Smooth muscle cell (in vitro differentiated cells): ENCODE measurements around the gene SLC35D1. TPM values are rescaled to one million over a fixed set of nuclear protein-coding genes. Genes with fewer than 3 reads are reported as not detected.

Experiments
- DNase-seq: peaks from one replicate; lab custom pipeline; 2025; ENCODE audit not compliant: unreplicated experiment; lab: John Stamatoyannopoulos, UW
- H2AFZ ChIP-seq: fragments of 200-600 bp; sonication (generic); 2 replicates; pipeline ENCODE4 v1.6.0; 2016; ENCODE audit warnings: antibody characterized with exemption, low read depth, mild to moderate bottlenecking
- H3F3A ChIP-seq: fragments of 200-600 bp; sonication (generic); 2 replicates; pipeline ENCODE4 v1.6.0; 2017; ENCODE audit warnings: antibody characterized with exemption, low read depth
- H3K27ac ChIP-seq: fragments of 200-600 bp; sonication (generic); 2 replicates; pipeline ENCODE4 v1.5.1; 2016; ENCODE audit warnings: low read depth, mild to moderate bottlenecking
- H3K27me3 ChIP-seq: fragments of 200-600 bp; sonication (generic); 2 replicates; pipeline ENCODE4 v1.6.1; 2016; ENCODE audit warnings: low read depth, mild to moderate bottlenecking
- H3K36me3 ChIP-seq: fragments of 200-600 bp; sonication (generic); 2 replicates; pipeline ENCODE4 v1.5.1; 2016; ENCODE audit warnings: low read depth
- H3K4me1 ChIP-seq: fragments of 200-600 bp; sonication (generic); 2 replicates; pipeline ENCODE4 v1.5.1; 2016; ENCODE audit warnings: low read depth
- H3K4me2 ChIP-seq: fragments of 200-600 bp; sonication (generic); 2 replicates; pipeline ENCODE4 v1.6.0; 2016; ENCODE audit warnings: mild to moderate bottlenecking
- H3K4me3 ChIP-seq: fragments of 200-600 bp; sonication (generic); 2 replicates; pipeline ENCODE4 v1.5.1; 2016; ENCODE audit warnings: mild to moderate bottlenecking
- H3K79me2 ChIP-seq: fragments of 200-600 bp; sonication (generic); 2 replicates; pipeline ENCODE4 v1.6.0; 2016; ENCODE audit warnings: low read depth, mild to moderate bottlenecking
- H3K9ac ChIP-seq: fragments of 200-600 bp; sonication (generic); 2 replicates; pipeline ENCODE4 v1.6.0; 2016; ENCODE audit warnings: low read depth
- H3K9me3 ChIP-seq: fragments of 200-600 bp; sonication (generic); replicated peaks from 2 replicates; pipeline ENCODE4 v1.5.1; 2016; ENCODE audit warnings: low read depth
- H4K20me1 ChIP-seq: fragments of 200-600 bp; sonication (generic); 2 replicates; pipeline ENCODE4 v1.6.0; 2016; ENCODE audit warnings: low read depth
- CTCF ChIP-seq: fragments of 200-600 bp; sonication (generic); IDR thresholded peaks from 2 replicates; pipeline ENCODE4 v1.5.1; 2017; ENCODE audit warnings: borderline replicate concordance, mild to moderate bottlenecking, antibody characterized with exemption; ENCODE audit not compliant: insufficient read depth, poor library complexity, severe bottlenecking
- WGBS: methylation state at CpG from one replicate; pipeline ENCODE4 v1.1.7; 2016; ENCODE audit warnings: low lambda C conversion rate; 5-methylcytosine and 5-hydroxymethylcytosine counted together
- polyA plus RNA-seq: library from polyadenylated mRNA; unstranded; fragments of >200 nt; fragmentation: Nextera tagmentation; extraction: Ambion mirVana; gene quantifications from 2 replicates; pipeline ENCODE4 v1.2.1, GENCODE V29; 2016
- total RNA-seq: library from RNA; depleted of rRNA; stranded (reverse); fragments of >200 nt; gene quantifications from 2 replicates; pipeline ENCODE4 v1.2.3, GENCODE V29; 2014

SLC35D1 gene
- total and polyA plus RNA-seq, 2 experiments from 2014 or later = 13.3 to 28.2 TPM

DNA sequence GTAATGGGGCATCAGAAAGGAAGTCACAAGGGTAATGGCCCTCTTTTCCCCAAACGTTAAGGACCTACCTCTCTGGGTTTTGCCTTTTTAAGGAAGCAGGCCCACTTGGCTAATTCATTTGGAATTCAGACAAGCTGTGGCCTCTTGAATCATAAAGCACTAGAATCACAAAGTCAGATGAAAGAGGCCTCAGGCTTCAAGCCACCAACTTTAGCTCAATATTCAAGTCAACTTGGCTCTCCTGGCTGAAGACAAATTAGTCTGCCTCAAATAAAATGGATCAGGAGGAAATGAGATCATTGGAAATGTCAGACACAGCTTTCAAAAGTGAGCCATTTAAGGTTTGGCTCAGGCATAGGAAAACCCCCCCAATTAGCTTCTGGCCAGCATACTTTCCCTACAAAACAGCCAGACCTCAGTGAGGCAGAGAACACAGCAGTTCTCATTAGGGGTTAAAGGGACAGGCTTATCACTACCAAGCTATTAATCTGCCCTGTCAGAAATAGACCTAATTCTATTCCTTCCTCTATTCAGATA is 34.3 kb downstream of the SLC35D1 start:
- peak overlapping the region; percentile 67 for H3K4me2 ChIP-seq
- H3K79me2 ChIP-seq = peaks cover 14% of the 10 kb centered on the region
- WGBS = 4% methylated on average over 1 of the region's 1 CpG
- peak overlapping the region; percentile 90 for H3K27ac ChIP-seq
- TF ChIP-seq CTCF = no peak
- peak overlapping the region; percentile 10 for H3K9ac ChIP-seq
- no peak for DNase-seq
- H3K27me3 ChIP-seq = no peaks in the 10 kb centered on the region
- peaks cover 35% of the 10 kb centered on the region for H3K4me1 ChIP-seq
- H3K36me3 ChIP-seq = no peaks in the 10 kb centered on the region
- H3K4me3 ChIP-seq = no peak overlapping the region
- no peak overlapping the region for H2AFZ ChIP-seq
- H3F3A ChIP-seq = peaks cover 47% of the 10 kb centered on the region
- H3K9me3 ChIP-seq = no peaks in the 10 kb centered on the region
- no peaks in the 10 kb centered on the region for H4K20me1 ChIP-seq

DNA sequence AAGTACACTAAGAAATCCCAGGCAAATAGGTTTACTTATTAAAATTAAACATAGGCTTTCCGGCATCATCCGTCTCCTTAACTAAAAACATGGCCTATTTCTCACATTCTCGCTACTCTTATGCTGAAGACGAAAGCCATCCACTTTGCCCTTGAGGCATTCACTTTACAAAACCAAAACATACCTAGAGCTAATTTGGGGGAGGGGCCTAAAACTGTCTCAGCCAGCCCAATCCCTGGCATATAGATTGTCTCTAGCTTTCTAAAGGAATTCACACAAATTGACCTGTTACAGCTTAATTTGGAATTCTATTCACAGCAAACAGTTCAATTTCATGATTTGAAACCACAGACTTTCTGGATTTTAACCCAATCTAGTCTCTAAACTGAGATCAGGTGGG is 34.8 kb downstream of the SLC35D1 start:
- no peaks in the 10 kb centered on the region for H3K27me3 ChIP-seq
- no peaks in the 10 kb centered on the region for H3K36me3 ChIP-seq
- no peak overlapping the region for H2AFZ ChIP-seq
- TF ChIP-seq CTCF = no peak
- DNase-seq = no peak
- H3K4me1 ChIP-seq = peaks cover 35% of the 10 kb centered on the region
- H3F3A ChIP-seq = peaks cover 47% of the 10 kb centered on the region
- peak overlapping the region; percentile 10 for H3K9ac ChIP-seq
- no peak overlapping the region for H3K4me3 ChIP-seq
- H3K9me3 ChIP-seq = no peaks in the 10 kb centered on the region
- peak overlapping the region; percentile 67 for H3K4me2 ChIP-seq
- peak overlapping the region; percentile 90 for H3K27ac ChIP-seq
- H4K20me1 ChIP-seq = no peaks in the 10 kb centered on the region
- H3K79me2 ChIP-seq = peaks cover 15% of the 10 kb centered on the region
- 49% methylated on average over 4 of the region's 4 CpGs for WGBS

DNA sequence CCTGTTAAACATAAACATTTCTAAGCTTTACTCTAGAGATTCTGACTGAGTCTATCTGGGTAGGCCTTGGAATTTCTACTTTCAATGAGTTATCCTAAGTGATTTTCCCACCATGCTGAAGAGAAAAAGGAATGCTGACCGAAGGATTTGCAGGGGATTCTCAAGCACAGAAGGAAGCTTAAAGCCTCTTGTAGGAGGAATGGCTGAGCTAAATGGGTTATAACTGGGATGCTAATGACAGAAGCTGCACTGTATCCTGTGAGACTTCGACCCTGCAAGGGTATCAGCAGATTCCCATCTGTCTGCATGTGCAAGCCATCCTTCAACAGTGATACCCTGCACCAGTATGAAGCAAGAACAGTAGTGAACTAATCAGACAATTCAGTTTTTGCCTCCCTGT is 35.4 kb downstream of the SLC35D1 start:
- peak overlapping the region; percentile 90 for H3K27ac ChIP-seq

More for the DNA sequence above, 35.4 kb downstream of the SLC35D1 start:
- no peak overlapping the region for H3K4me3 ChIP-seq
- H2AFZ ChIP-seq = no peak overlapping the region
- H3K9me3 ChIP-seq = no peaks in the 10 kb centered on the region
- peak overlapping the region; percentile 52 for H3K9ac ChIP-seq
- H3K79me2 ChIP-seq = peaks cover 18% of the 10 kb centered on the region
- peak overlapping the region; percentile 67 for H3K4me2 ChIP-seq
- no peaks in the 10 kb centered on the region for H3K36me3 ChIP-seq
- H4K20me1 ChIP-seq = no peaks in the 10 kb centered on the region
- peaks cover 35% of the 10 kb centered on the region for H3K4me1 ChIP-seq
- no peak for TF ChIP-seq CTCF
- H3K27me3 ChIP-seq = no peaks in the 10 kb centered on the region
- H3F3A ChIP-seq = peaks cover 47% of the 10 kb centered on the region
- WGBS = 15% methylated on average over 2 of the region's 2 CpGs
- DNase-seq = no peak
